ENCODE data around the gene SEMA4A.

GRCh38 chr1:156122086-156122485, 31.3 kb upstream of the SEMA4A start:
- TF ChIP-seq, protein P1, sequence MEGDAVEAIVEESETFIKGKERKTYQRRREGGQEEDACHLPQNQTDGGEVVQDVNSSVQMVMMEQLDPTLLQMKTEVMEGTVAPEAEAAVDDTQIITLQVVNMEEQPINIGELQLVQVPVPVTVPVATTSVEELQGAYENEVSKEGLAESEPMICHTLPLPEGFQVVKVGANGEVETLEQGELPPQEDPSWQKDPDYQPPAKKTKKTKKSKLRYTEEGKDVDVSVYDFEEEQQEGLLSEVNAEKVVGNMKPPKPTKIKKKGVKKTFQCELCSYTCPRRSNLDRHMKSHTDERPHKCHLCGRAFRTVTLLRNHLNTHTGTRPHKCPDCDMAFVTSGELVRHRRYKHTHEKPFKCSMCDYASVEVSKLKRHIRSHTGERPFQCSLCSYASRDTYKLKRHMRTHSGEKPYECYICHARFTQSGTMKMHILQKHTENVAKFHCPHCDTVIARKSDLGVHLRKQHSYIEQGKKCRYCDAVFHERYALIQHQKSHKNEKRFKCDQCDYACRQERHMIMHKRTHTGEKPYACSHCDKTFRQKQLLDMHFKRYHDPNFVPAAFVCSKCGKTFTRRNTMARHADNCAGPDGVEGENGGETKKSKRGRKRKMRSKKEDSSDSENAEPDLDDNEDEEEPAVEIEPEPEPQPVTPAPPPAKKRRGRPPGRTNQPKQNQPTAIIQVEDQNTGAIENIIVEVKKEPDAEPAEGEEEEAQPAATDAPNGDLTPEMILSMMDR (IDR thresholded peaks at IDR 0.05), result no peak
- no peak for TF ChIP-seq POLR2A (IDR thresholded peaks at IDR 0.05)

Measured in body of pancreas (tissue), 4 donors.